EH (cell line): Measurements from ENCODE around the gene C5AR2.
A peak's percentile ranks its signal among the peaks of the same experiment; 100 is the strongest.
"Not testable (repeated sequence)": the region's sequence is repeated elsewhere in the genome, so short reads cannot be mapped to it uniquely, and the experiment has no call there.

ENCODE experiments used
- DNase-seq: peaks from one replicate; pipeline ENCODE4 v3.0.0-alpha.2; 2015; ENCODE audit warnings: low read depth

The C5AR2 gene

GRCh38 chr19:47363758-47364531, 32.0 kb downstream of the C5AR2 start:
- DNase-seq, result peak; percentile 57

- not testable (repeated sequence) for DNase-seq
These were observed 33.5 kb downstream of the C5AR2 start for GRCh38 chr19:47365455-47365854.

DNA sequence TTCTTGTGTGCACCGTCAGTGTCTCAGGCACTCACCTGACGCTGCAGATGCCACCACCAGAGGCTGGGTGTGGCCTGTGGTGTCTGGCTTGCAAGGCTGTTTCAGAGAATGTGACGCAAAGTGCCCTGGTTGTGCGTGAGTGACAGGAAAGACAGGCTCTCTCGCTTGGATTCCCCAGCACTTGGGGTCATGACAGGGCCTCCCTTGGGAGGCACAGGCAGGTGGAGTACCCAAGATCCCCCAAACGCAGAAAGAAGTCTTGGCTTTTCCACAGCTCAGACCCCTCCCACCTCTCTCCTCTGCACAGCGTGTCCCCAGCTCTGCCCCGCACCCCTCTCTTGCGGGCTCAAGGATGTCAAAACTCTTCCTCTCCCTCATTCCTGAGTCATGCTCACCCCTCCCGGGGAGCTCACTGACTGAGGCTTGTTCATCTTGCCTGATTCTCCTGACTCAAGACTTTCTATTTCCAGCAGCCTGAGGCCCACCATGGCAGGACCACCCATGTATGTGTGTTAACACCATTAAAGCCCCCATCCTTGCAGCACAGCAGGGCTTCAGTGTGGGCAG, 38.2 kb downstream of the C5AR2 start:
- DNase-seq, result peak; percentile 74

GRCh38 chr19:47371261-47371660, 39.3 kb downstream of the C5AR2 start:
- no peak for DNase-seq

GRCh38 chr19:47372603-47373002, 40.6 kb downstream of the C5AR2 start:
- DNase-seq, result no peak

DNA sequence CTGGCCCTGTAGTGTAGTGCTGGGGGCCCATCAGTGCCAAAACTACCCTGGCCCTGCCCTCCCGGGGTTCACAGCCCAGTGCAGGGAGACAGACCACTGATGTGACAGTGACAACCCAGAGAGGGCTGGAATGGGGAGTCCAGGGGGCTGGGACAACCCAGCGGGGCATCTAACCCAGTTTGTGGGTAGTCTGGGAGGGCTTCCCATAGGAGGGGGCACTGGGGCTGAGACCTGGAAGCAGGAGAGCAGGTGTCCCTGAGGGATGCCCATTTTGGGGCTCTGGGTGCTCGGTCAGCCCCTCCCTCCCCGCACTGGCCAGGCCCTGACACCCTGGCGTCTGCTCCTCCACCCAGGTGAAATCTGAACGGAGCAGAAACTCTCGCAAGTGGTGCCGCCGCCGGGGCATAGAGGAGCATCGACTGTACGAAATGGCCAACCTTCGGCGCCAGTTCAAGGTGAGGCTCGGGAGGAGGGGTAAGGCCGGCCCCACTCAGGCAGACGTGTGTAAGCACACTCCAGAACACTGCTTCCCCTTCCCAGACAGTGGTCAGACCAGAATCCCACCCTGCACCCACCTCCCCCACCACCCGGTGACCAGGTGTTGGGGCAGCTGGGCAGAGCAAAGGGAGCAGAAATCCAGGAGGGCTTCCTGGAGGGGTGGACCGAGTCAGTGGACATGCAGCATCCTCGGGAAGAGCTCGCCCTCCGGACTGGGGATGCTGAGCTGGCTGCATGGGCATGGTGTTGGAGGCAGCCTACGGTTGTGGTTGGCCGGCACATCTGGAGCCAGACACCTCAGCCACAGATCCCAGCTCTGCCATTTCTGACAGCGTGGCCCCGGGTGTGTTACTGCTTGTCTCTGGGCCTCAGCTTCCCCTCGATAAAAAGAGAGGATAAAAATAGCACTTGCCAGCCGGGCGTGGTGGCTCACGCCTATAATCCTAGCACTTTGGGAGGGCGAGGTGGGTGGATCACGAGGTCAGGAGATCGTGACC, 41.6 kb downstream of the C5AR2 start:
- DNase-seq, result no peak

- no peak for DNase-seq
These were observed 43.1 kb downstream of the C5AR2 start for GRCh38 chr19:47374876-47375693.

DNA sequence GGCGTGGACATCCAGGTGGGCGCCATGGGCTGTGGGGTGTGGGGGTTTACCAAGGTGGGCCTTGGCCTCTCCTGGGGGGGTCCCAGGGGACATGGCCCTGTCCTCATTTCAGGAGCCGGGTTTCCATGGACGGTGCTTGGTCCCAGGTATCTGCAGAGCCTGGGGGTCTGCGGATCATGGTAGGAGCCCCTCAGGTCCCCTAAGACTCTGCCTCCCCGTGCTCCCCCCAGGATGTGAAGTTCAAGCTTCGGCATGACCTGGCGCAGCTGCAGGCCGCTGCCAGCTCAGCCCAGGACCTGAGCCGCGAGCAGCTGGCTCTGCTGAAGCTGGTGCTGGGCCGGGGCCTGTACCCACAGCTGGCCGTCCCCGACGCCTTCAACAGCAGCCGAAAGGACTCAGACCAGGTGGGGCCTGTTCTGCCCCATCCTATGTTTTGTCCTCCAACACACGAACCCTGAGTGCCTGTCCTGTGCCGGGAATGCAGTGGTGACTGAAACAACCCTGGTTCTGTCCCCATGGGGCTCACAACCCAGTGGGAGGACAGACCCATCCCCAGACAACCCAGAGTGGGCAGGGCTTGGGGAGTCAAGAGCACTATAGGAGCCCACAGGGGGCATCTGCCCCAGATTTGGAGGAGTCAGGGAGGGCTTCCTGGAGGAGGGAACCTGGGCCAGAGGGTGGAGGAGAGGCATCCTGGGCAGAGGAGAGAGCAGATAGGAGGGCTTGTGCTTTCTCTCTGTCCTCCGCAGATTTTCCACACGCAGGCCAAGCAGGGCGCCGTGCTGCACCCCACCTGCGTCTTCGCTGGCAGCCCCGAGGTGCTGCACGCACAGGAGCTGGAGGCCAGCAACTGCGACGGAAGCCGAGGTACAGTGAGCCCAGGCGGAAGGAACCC, 44.0 kb downstream of the C5AR2 start:
- no peak for DNase-seq

DNA sequence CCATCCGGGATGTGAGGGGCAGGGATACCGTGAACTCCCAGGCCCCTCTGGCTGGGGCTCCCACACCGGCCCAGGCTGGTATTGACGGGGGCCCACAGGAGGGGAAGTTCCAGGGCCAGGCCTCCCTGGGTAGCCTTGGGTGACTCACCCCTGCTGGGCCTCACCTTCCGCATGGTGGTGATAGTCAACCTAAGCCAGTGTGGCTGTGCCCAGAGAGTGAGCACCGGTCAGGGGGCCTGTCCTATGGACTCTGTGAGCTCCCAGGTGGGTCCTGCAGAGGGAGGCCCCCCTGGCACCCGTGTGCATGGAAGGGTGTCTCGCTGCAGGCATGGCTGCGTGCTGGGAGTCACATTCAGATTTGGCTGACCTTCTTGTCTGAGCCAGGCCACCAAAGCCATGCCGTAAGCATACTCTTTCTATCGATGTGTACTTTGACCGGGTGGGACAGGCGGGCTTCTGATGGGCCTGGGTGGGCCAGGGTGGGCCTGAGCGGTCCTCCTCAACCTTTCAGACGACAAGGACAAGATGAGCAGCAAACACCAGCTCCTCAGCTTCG, 44.7 kb downstream of the C5AR2 start:
- DNase-seq, result no peak

GRCh38 chr19:47377208-47377701, 45.3 kb downstream of the C5AR2 start:
- no peak for DNase-seq

GRCh38 chr19:47377801-47378200, 45.8 kb downstream of the C5AR2 start:
- no peak for DNase-seq

GRCh38 chr19:47378246-47378645, 46.3 kb downstream of the C5AR2 start:
- DNase-seq, result no peak

- DNase-seq, result no peak
These were observed 47.5 kb downstream of the C5AR2 start for GRCh38 chr19:47379381-47379938.

- DNase-seq, result no peak
These were observed 48.6 kb downstream of the C5AR2 start for GRCh38 chr19:47380559-47380958.

DNA sequence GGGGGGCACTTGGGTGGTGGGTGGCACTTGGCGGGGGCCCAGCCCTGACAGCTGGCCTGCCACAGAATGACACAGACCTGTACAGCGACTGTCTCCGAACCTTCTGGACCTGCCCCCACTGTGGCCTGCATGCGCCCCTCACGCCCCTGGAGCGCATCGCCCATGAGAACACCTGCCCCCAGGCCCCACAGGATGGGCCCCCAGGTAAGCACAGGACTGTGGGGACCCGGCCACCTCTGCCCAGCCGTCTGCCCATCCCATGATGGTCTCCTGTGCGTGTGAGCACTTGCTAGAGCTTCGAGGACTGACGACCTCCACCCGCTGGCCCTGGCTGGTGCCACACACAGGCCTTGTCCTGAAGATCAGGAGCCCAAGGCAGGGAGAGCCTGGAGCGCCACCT, 49.1 kb downstream of the C5AR2 start:
- DNase-seq, result no peak

DNA sequence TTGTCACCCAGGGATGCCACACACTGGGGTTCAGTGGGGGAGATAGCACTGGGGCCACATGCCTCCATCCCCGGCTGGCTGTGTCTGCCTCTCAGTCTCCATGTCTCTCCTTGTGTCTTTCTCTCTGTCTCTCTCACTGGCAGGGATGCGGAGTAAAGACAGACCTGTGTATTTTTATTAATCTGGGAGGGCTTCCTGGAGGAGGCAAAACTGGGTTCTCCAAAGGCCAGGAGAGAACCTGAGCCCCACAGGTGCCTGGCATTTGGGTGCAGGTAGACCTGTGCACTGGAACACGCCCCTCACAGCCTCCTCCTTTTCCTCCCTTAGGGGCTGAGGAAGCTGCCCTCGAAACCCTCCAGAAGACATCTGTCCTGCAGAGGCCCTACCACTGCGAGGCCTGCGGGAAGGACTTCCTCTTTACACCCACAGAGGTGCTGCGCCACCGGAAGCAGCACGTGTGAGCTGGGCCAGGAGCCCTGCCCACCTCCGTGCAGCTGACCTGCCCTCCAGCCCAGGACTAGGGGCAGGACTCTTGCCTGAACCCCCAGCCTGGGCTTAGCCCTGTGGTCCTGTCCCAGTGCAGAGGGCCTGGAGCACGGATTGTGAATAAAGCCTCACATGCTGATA, 49.8 kb downstream of the C5AR2 start:
- no peak for DNase-seq

GRCh38 chr19:47383890-47384289, 51.9 kb downstream of the C5AR2 start:
- DNase-seq, result not testable (repeated sequence)

DNA sequence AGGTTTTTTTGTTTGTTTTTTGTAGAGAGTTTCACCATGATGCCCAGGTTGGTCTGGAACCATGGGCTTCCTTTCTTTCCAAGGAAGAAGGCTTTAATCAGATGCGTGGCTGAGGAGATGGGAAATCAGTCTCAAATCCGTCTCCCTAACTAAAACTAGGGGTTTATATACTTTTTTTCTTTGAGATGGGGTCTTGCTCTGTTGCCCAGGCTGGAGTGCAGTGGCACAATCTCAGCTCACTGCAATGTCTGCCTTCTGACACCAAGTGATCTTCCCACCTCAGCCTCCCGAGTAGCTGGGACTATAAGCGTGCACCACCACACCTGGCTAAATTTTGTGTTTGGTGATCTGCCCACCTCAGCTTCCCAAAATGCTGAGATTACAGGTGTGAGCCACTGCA, 52.6 kb downstream of the C5AR2 start:
- DNase-seq, result not testable (repeated sequence)

GRCh38 chr19:47386582-47386981, 54.6 kb downstream of the C5AR2 start:
- not testable (repeated sequence) for DNase-seq
